ENCODE results near the gene GBA3. TPM values are rescaled to one million over a fixed set of nuclear protein-coding genes. Genes with fewer than 3 reads are reported as not detected.

The GBA3 gene
- total RNA-seq, 1 donor from 2014 or later = not detected

GRCh38 chr4:22850055-22850454 is 157.3 kb downstream of the GBA3 start:
- TF ChIP-seq CTCF (IDR thresholded peaks at IDR 0.05) = no peak
- intact Hi-C loops (cut with DNase I) = no loop called here

GRCh38 chr4:22850630-22851029 is 157.9 kb downstream of the GBA3 start:
- Histone ChIP-seq H3K36me3 (no peaks in the 10 kb centered on the region), H3K27me3 (no peaks in the 10 kb centered on the region), H3K9me3 (no peaks in the 10 kb centered on the region), H3K4me1 (no peaks in the 10 kb centered on the region), H3K27ac (no peak overlapping the region), H3K4me3 (no peak overlapping the region)
- no peak for TF ChIP-seq CTCF (IDR thresholded peaks at IDR 0.05)
- intact Hi-C loops (cut with DNase I) = no loop called here
- no peak for DNase-seq (ENCODE audit: low spot score in 2 of 2)

More at GRCh38 chr4:22850055-22850454, 157.3 kb downstream of the GBA3 start:
- no peak for DNase-seq (ENCODE audit: low spot score in 2 of 2)
- Histone ChIP-seq H3K36me3 (no peaks in the 10 kb centered on the region), H3K27ac (no peak overlapping the region), H3K9me3 (no peaks in the 10 kb centered on the region), H3K4me3 (no peak overlapping the region), H3K4me1 (no peaks in the 10 kb centered on the region), H3K27me3 (no peaks in the 10 kb centered on the region)

- Histone ChIP-seq H3K27ac (no peak overlapping the region), H3K36me3 (no peaks in the 10 kb centered on the region), H3K4me3 (no peak overlapping the region), H3K4me1 (no peaks in the 10 kb centered on the region), H3K9me3 (no peaks in the 10 kb centered on the region), H3K27me3 (no peaks in the 10 kb centered on the region)
- no peak for TF ChIP-seq CTCF (IDR thresholded peaks at IDR 0.05)
- DNase-seq (ENCODE audit: low spot score in 2 of 2) = no peak
- intact Hi-C loops (cut with DNase I) = no loop called here
These were observed 164.7 kb downstream of the GBA3 start for GRCh38 chr4:22857411-22857810.

GRCh38 chr4:22859318-22859717 is 166.6 kb downstream of the GBA3 start:
- no peak for TF ChIP-seq CTCF (IDR thresholded peaks at IDR 0.05)
- Histone ChIP-seq H3K36me3 (no peaks in the 10 kb centered on the region), H3K27me3 (no peaks in the 10 kb centered on the region), H3K27ac (no peak overlapping the region), H3K4me3 (no peak overlapping the region), H3K4me1 (no peaks in the 10 kb centered on the region), H3K9me3 (no peaks in the 10 kb centered on the region)
- intact Hi-C loops (cut with DNase I) = no loop called here
- DNase-seq (ENCODE audit: low spot score in 2 of 2) = no peak

Other genes with a start within 250 kb of the GBA3 start
- 2.2 TPM for gene ADGRA3, start 176.9 kb upstream of the GBA3 start, total RNA-seq

All from ascending aorta (tissue), 2 donors.